HG03460 (cell line): ENCODE measurements around the gene HTR4.

ENCODE experiments used
- ATAC-seq: cut with Tn5 transposase; IDR thresholded peaks from one replicate; pipeline ENCODE4 v1.9.1; 2021; ENCODE audit not compliant: unreplicated experiment

HTR4 gene

GRCh38 chr5:148665431-148665830 lies 11.1 kb upstream of the HTR4 start:
- no peak for ATAC-seq

- ATAC-seq: no peak
Measured at GRCh38 chr5:148663509-148663908, 9.2 kb upstream of the HTR4 start.

- no peak for ATAC-seq
Measured at GRCh38 chr5:148660346-148660660, 6.0 kb upstream of the HTR4 start.

GRCh38 chr5:148659641-148660345 lies 5.5 kb upstream of the HTR4 start:
- no peak for ATAC-seq

- no peak for ATAC-seq
Measured at GRCh38 chr5:148653291-148653835, 964 bp downstream of the HTR4 start.

GRCh38 chr5:148651528-148651927 lies 2.8 kb downstream of the HTR4 start:
- ATAC-seq: no peak

- no peak for ATAC-seq
Measured at GRCh38 chr5:148645527-148645926, 8.8 kb downstream of the HTR4 start.

- ATAC-seq: no peak
Measured at GRCh38 chr5:148641735-148642134, 12.6 kb downstream of the HTR4 start.

GRCh38 chr5:148640471-148640870 lies 13.9 kb downstream of the HTR4 start:
- no peak for ATAC-seq

- no peak for ATAC-seq
Measured at GRCh38 chr5:148639081-148639480, 15.2 kb downstream of the HTR4 start.

- no peak for ATAC-seq
Measured at GRCh38 chr5:148636353-148636752, 18.0 kb downstream of the HTR4 start.

- ATAC-seq: no peak
Measured at GRCh38 chr5:148635321-148636083, 18.8 kb downstream of the HTR4 start.

- ATAC-seq: no peak
Measured at GRCh38 chr5:148633067-148633377, 21.3 kb downstream of the HTR4 start.

GRCh38 chr5:148632255-148633066 lies 21.9 kb downstream of the HTR4 start:
- ATAC-seq: no peak

- ATAC-seq: no peak
Measured at GRCh38 chr5:148626986-148627385, 27.3 kb downstream of the HTR4 start.

- no peak for ATAC-seq
Measured at GRCh38 chr5:148626081-148626613, 28.2 kb downstream of the HTR4 start.

GRCh38 chr5:148625250-148625649 lies 29.1 kb downstream of the HTR4 start:
- no peak for ATAC-seq

GRCh38 chr5:148623741-148624140 lies 30.6 kb downstream of the HTR4 start:
- ATAC-seq: no peak

- no peak for ATAC-seq
Measured at GRCh38 chr5:148623101-148623500, 31.2 kb downstream of the HTR4 start.

- ATAC-seq: no peak
Measured at GRCh38 chr5:148620696-148621095, 33.6 kb downstream of the HTR4 start.

- no peak for ATAC-seq
Measured at GRCh38 chr5:148620091-148620490, 34.2 kb downstream of the HTR4 start.
